Activated naive CD8-positive, alpha-beta T cell treated with anti-CD3 and anti-CD28 coated beads, Interleukin-2, amount 10 ng/mL, durations not matched to agents 7 days and 5 days (primary cell): ENCODE results near the gene ARHGEF4. TPM values are rescaled to one million over a fixed set of nuclear protein-coding genes. Genes with fewer than 3 reads are reported as not detected.
A peak's percentile ranks its signal among the peaks of the same experiment; 100 is the strongest.

Experiments
- ATAC-seq: fragments of 150-1000 bp; cut with Tn5 transposase; one replicate; pipeline ENCODE4 v1.10.0; 2021; ENCODE audit warnings: low read depth, moderate library complexity
- POLR2A ChIA-PET: fragments of 350-600 bp; sonication (Branson Sonifier 250); formaldehyde crosslinking; loops from one replicate; lab custom pipeline; 2021; ENCODE audit warnings: antibody characterized with exemption; lab: Charles Lee
- DNase-seq: peaks from one replicate; pipeline ENCODE4 v3.0.0; 2021
- H3K27ac Mint-ChIP-seq: one replicate; pipeline ENCODE4 v1.8.0; 2022; ENCODE audit warnings: mild to moderate bottlenecking, mixed read lengths
- H3K27me3 Mint-ChIP-seq: one replicate; pipeline ENCODE4 v1.8.0; 2022; ENCODE audit warnings: mild to moderate bottlenecking, moderate library complexity, mixed read lengths
- H3K36me3 Mint-ChIP-seq: one replicate; pipeline ENCODE4 v1.8.0; 2021; ENCODE audit warnings: mild to moderate bottlenecking, mixed read lengths
- H3K4me1 Mint-ChIP-seq: one replicate; pipeline ENCODE4 v1.8.0; 2021; ENCODE audit warnings: mixed read lengths
- H3K4me3 Mint-ChIP-seq: one replicate; pipeline ENCODE4 v1.8.0; 2022; ENCODE audit warnings: mild to moderate bottlenecking, moderate library complexity, mixed read lengths
- H3K9me3 Mint-ChIP-seq: one replicate; pipeline ENCODE4 v1.8.0; 2021; ENCODE audit warnings: mixed read lengths
- total RNA-seq, 2 experiments: library from RNA; stranded (reverse); gene quantifications; one replicate each; pipeline ENCODE4 v1.2.3, GENCODE V29; 2021

ARHGEF4 gene
- total RNA-seq, 2 experiments from 2014 or later = 3.7 to 5.4 TPM

DNA sequence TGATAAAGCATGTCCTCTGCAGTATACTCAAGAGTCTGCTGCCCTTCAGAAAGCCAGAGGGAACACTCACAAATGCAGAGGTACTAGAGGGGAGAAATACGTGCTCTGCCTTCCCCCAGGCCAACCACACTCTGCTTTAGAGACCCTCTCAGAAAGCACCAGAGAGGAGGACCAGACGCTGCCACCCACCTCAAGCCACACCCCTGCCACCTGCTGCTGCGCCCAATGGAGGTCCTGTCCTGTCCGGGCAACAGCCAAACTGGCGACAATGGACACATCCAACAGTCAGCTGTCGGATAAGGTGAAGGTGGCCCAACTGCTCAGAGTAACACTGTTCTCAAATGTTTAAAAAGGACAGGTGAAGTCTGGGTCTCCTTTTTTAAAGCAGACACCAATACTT is 211.9 kb downstream of the ARHGEF4 start:
- Mint-ChIP-seq H3K9me3 (no peaks in the 10 kb centered on the region), H3K4me1 (peaks cover 2% of the 10 kb centered on the region), H3K27me3 (no peaks in the 10 kb centered on the region), H3K27ac (no peak overlapping the region), H3K4me3 (no peak overlapping the region), H3K36me3 (peaks cover 20% of the 10 kb centered on the region)
- POLR2A ChIA-PET = no interaction called here
- DNase-seq (no peak), ATAC-seq (no peak)

DNA sequence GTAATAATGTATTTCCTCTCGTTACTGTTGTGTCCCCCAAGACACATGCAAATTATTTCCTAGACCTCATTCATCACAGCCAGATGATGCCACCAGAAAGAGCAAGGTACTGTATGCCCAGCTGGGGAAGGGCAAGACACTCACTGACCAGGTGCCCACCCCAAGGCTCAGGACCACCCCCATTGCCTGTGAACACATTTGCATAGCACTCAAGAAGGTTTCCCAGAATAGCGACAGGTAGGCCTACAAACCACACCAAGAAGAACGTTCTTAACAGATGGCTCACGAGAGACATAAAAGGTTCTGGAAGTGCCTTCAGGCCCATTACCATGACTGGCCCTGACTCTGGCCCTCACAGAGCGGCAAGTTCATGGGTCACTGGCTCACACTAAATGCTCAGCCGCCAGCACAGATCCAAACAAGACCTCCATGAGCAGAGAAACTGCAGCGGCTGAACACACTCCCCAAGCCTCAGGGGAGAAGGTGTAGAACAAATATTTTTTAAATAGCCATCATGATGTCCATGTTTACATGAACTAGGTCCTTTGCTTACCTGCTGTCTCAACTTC is 212.5 kb downstream of the ARHGEF4 start:
- H3K36me3 Mint-ChIP-seq = peaks cover 20% of the 10 kb centered on the region
- ATAC-seq = no peak
- H3K27ac Mint-ChIP-seq = peak overlapping the region; percentile 5
- H3K9me3 Mint-ChIP-seq = no peaks in the 10 kb centered on the region
- peaks cover 2% of the 10 kb centered on the region for H3K4me1 Mint-ChIP-seq
- no peak overlapping the region for H3K4me3 Mint-ChIP-seq
- H3K27me3 Mint-ChIP-seq = no peaks in the 10 kb centered on the region
- POLR2A ChIA-PET = no interaction called here
- no peak for DNase-seq

DNA sequence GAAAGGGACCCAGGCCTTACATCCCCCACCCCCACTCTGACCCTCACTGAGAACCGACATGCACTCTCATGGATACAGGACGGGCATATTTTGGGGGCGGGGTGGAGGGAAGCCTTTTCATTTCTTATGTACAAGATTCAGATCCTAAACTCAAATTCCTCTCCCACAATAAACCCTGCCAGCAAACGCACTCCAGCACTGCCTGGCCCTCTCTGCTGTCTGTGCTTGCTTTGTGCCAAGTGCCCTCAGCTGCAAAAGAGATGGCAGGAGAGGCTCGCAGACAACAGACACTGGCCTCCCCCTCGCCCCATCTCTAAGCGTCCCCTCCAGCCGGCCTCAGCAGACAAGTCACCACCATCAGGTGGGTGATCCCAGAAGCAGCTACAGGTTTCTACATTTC is 214.2 kb downstream of the ARHGEF4 start:
- H3K27ac Mint-ChIP-seq = no peak overlapping the region
- DNase-seq = no peak
- H3K9me3 Mint-ChIP-seq = no peaks in the 10 kb centered on the region
- H3K4me3 Mint-ChIP-seq = no peak overlapping the region
- H3K4me1 Mint-ChIP-seq = peaks cover 2% of the 10 kb centered on the region
- H3K36me3 Mint-ChIP-seq = peaks cover 20% of the 10 kb centered on the region
- no peak for ATAC-seq
- POLR2A ChIA-PET = interaction anchor here (0.8 kb wide), 1 partner anchor 9 kb away, joined by 3 read pairs; no protein-coding TSS in a partner anchor
- H3K27me3 Mint-ChIP-seq = no peaks in the 10 kb centered on the region

DNA sequence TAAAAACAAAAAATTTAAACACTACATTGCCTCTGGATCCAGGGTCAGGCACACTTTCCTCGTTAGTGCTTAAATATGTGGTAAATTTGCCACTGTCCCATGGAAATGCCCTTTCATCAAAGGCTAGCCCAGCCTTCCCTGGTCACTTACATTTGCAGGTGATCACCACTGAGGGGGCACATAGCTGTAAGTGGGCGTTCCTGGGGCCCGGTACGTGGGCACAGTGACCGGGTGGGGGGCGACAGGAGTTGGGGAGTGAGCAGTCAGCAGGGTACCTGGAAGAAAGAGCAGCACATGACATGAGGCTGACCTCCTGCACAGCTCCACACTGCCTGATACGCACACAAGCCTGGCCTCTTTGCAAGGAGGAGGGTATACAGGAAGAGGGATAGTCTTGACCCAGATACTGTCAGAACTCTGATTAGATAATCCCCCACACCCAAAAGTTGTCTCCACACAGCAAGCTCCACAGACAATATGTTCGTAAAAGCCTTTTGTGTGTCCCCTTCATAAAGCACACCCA is 216.1 kb downstream of the ARHGEF4 start:
- Mint-ChIP-seq H3K4me3 (no peak overlapping the region), H3K9me3 (no peaks in the 10 kb centered on the region), H3K36me3 (peaks cover 16% of the 10 kb centered on the region), H3K27me3 (no peaks in the 10 kb centered on the region), H3K27ac (peak overlapping the region; percentile 8), H3K4me1 (peaks cover 4% of the 10 kb centered on the region)
- DNase-seq (no peak), ATAC-seq (no peak)
- POLR2A ChIA-PET = interaction anchor here (1.3 kb wide), 1 partner anchor 25 kb away, joined by 3 read pairs; no protein-coding TSS in a partner anchor

DNA sequence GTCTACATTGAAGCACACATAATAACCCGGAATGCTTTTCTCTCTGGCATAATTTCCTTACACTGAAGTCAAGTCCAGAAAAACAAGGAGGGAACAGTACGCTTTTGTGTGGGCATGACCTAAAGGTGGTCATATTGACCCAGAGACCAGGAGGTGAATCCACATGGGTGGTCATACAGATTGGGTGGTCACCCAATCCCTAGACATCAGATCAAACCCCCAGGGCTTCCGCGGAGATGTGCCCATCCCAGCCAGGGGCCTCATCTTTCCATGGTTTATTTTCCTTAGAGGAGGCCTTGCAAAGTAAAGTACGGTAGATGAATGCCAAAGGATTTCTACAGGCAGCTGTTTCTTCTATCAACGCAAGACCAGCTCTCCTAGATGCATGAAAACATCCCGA is 217.8 kb downstream of the ARHGEF4 start:
- POLR2A ChIA-PET = no interaction called here
- Mint-ChIP-seq H3K4me1 (peaks cover 10% of the 10 kb centered on the region), H3K9me3 (no peaks in the 10 kb centered on the region), H3K36me3 (peaks cover 14% of the 10 kb centered on the region), H3K27ac (no peak overlapping the region), H3K4me3 (no peak overlapping the region), H3K27me3 (no peaks in the 10 kb centered on the region)
- ATAC-seq = no peak
- DNase-seq = no peak

DNA sequence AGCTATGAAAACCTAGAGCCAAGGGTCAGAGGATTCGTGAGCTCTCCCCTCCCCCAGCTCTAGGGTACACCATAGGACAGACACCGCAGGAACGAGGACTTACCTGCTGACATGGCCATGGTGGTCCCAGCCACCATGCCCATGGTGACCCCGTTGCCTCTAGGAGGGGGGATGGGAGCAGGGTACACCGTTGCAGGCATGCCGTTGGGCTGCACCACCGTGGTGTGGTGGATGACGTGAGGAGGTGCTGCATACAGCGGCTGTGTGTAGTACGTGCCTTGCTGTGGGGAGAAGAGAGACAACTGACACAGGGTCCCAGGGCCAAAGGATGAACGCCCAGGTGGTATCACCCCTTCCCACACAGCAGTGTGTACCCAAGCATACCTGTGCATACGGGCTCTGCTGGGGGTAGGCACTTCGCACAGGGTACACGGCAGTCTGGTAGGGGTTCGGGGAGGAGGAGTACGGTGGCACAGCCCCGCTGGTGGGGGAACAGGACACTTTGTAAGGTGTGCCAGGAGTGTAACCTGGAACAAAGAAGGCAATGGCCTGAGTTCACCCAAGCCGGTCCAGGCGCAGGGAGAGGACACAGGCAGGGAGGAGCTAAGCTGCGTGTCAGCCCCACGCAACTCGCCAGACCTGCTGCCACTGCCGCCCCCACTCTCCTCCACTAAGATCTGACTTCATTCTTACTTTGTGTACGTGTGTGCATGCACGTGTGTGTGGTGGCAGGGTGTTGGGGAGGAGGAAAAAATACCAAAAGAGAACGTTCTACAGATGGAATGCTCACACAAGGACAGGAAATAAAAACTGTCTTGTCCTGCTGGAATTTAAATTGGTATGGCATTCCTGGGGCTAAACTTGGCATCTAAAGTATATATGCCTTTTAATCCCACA is 218.7 kb downstream of the ARHGEF4 start:
- Mint-ChIP-seq H3K4me1 (peaks cover 12% of the 10 kb centered on the region), H3K9me3 (no peaks in the 10 kb centered on the region), H3K27ac (no peak overlapping the region), H3K36me3 (peaks cover 13% of the 10 kb centered on the region), H3K4me3 (no peak overlapping the region), H3K27me3 (no peaks in the 10 kb centered on the region)
- POLR2A ChIA-PET = interaction anchor here (0.6 kb wide), 1 partner anchor 434 kb away, joined by 3 read pairs; no protein-coding TSS in a partner anchor
- DNase-seq (no peak), ATAC-seq (no peak)

DNA sequence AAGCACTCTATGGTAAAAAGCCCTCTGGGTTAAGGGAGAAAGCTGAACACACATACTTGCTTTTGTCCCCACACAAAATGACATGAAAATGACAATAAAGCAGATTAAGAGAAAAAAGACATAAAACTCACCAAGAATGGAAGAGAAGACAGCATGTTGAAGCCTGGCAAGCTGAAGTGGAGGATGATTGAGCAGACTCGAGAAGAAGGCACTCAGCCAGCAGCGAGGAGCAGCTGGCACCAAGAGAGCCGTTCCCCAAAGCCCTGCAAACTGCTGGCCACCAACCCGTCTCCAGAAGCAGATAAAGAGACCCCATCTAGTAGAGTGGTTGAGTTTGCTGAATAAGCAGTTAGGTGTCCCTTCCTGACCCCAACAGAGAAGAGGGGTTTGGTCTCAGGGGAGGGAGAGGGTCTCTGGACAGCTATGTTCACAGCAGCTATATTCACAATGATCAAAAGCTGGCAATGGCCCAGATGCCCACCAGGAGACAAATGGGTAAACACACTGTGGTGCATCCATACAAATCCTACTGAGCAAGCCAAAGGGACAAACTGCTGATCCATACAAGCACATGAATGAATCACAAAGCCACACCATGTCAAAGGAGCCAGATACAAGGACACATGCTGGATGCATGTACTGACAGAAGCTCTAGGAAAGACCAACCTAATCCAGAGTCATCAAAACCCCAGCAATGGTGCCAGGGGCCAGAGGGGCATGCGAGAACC is 219.7 kb downstream of the ARHGEF4 start:
- Mint-ChIP-seq H3K36me3 (peaks cover 13% of the 10 kb centered on the region), H3K4me3 (no peak overlapping the region), H3K27me3 (no peaks in the 10 kb centered on the region), H3K9me3 (no peaks in the 10 kb centered on the region), H3K27ac (no peak overlapping the region), H3K4me1 (peaks cover 13% of the 10 kb centered on the region)
- no peak for ATAC-seq
- POLR2A ChIA-PET = no interaction called here
- no peak for DNase-seq

DNA sequence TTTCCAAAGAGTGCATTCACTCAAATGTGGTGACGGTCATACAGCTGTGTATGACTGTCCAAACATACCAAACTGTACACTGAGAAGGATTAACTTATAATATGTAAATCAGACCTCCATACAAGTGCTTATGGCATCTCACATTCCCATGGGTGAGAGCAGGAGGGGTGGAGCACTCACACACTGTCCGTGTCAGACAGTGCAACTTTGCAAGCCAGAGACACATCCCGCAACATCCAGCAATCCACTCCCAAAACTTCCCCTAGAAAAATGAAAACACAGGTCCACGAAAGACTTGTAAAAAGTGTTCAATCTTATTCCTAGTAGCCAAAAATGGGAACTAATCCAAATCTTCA is 220.2 kb downstream of the ARHGEF4 start:
- H3K4me3 Mint-ChIP-seq = no peak overlapping the region
- peaks cover 9% of the 10 kb centered on the region for H3K36me3 Mint-ChIP-seq
- no peaks in the 10 kb centered on the region for H3K27me3 Mint-ChIP-seq
- DNase-seq = no peak
- H3K27ac Mint-ChIP-seq = no peak overlapping the region
- POLR2A ChIA-PET = no interaction called here
- H3K4me1 Mint-ChIP-seq = peaks cover 16% of the 10 kb centered on the region
- no peaks in the 10 kb centered on the region for H3K9me3 Mint-ChIP-seq
- no peak for ATAC-seq

DNA sequence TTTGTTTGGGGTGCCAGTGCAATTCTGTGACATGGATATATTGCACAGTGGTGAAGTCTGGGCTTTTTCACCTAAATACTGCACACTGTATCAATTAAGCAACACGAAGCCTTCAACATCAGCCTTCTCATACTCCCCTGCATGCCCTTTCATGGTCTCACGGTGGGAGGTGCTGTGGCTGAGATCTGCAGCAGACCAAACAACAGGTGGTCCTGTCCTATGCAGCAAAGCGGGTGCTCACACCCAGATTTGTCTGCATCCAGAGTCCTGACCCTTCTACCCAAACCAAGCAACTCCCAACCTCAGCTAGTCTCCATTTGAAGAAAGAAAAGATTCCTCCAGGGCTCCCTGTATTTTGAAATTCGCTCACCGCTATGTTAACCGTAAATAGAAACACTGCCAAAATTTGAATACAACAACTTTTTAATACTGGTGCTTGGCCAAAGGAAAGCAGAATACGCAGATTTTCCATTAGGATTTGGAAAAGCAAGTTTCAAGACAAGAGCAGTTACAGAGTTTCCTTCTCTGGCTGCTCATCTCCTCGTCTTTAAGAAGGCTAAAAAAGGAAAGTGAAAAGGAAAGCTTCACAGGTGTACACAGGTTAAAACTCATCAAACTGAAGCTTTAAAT is 221.6 kb downstream of the ARHGEF4 start:
- POLR2A ChIA-PET = no interaction called here
- DNase-seq = no peak
- H3K36me3 Mint-ChIP-seq = peaks cover 12% of the 10 kb centered on the region
- peaks cover 23% of the 10 kb centered on the region for H3K4me1 Mint-ChIP-seq
- H3K9me3 Mint-ChIP-seq = no peaks in the 10 kb centered on the region
- no peak overlapping the region for H3K4me3 Mint-ChIP-seq
- H3K27ac Mint-ChIP-seq = no peak overlapping the region
- ATAC-seq = no peak
- H3K27me3 Mint-ChIP-seq = no peaks in the 10 kb centered on the region

DNA sequence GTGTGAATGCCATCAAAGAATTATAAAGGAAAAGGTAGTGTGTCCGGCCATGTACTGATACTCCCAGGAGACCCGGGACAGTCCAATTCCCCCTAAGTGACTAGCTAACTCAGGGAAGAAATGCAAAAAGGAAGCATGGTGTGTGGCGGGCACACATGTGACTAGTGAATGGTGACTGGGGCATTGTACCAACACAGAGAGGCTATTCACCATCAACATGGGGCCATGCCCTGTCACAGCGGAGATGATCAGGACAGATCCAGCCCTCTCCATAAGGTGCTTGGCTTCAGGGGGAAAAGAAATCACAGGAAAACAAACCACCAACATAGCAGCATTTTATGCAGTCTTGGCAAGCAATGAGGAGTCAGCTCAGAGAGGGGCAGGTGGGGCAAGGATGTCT is 222.2 kb downstream of the ARHGEF4 start:
- Mint-ChIP-seq H3K4me1 (peaks cover 23% of the 10 kb centered on the region), H3K27me3 (no peaks in the 10 kb centered on the region), H3K36me3 (peaks cover 14% of the 10 kb centered on the region), H3K27ac (peak overlapping the region; percentile 45), H3K9me3 (no peaks in the 10 kb centered on the region), H3K4me3 (no peak overlapping the region)
- DNase-seq = no peak
- ATAC-seq = no peak
- POLR2A ChIA-PET = no interaction called here

DNA sequence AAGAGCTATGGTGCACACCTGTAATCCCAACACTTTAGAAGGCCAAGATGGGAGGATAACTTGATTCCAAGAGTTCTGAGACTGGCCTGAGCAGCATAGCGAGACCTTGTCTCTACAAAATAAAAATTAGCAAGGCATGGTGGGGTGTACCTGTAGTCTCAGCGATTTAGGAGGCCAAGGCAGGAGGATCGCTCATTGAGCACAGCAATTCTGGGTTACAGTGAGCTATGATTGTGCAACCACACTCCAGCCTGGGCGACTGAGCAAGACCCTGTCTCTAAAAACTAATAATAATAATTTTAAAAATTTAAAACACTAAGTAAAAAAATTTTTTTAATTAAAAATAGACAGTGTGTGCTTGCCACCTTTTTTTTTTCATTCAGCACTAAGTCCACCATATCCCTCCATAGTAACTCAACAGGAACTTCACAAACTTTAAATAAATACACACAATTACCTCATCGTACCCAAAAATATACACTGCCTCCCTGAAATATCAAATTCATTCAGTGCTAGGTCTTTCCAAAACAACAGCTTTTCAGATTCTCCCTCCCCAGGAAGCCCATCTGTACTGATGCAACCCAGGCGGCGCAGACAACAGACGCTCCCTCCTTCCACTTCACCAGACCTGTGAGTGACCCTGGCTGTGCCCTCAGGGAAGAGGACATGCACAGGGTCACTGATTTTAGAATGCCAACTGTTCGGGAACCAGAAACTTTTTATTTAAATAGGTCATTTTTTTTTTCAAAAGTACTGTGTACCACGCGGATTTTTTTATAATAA is 227.0 kb downstream of the ARHGEF4 start:
- ATAC-seq (no peak), DNase-seq (no peak)
- no peaks in the 10 kb centered on the region for H3K9me3 Mint-ChIP-seq
- POLR2A ChIA-PET = interaction anchor here (0.7 kb wide), 1 partner anchor 29 kb away, joined by 3 read pairs; no protein-coding TSS in a partner anchor
- no peaks in the 10 kb centered on the region for H3K27me3 Mint-ChIP-seq
- no peak overlapping the region for H3K4me3 Mint-ChIP-seq
- H3K36me3 Mint-ChIP-seq = peaks cover 29% of the 10 kb centered on the region
- H3K4me1 Mint-ChIP-seq = peaks cover 19% of the 10 kb centered on the region
- H3K27ac Mint-ChIP-seq = no peak overlapping the region
